Peyer's patch (tissue), 4 donors: ENCODE measurements around the gene PLXNB2. TPM values are rescaled to one million over a fixed set of nuclear protein-coding genes. Genes with fewer than 3 reads are reported as not detected.

Experiments
- DNase-seq, 3 donors: peaks; one replicate each; pipeline ENCODE4 v3.0.0-alpha.2; 2017 to 2019
- H3K27ac ChIP-seq, 4 donors: fragments of 200-600 bp; sonication (generic); one replicate each; pipeline ENCODE4 v1.5.1; 2016 to 2019
- H3K27me3 ChIP-seq, 2 donors: fragments of 200-600 bp; sonication (generic); one replicate each; pipeline ENCODE4 v1.5.1; 2019
- H3K36me3 ChIP-seq, 3 donors: fragments of 200-600 bp; sonication (generic); one replicate each; pipeline ENCODE4 v1.5.1; 2016 to 2019
- H3K4me1 ChIP-seq, 4 donors: fragments of 200-600 bp; sonication (generic); one replicate each; pipeline ENCODE4 v1.5.1; 2016 to 2019
- H3K4me3 ChIP-seq, 4 donors: fragments of 200-600 bp; sonication (generic); 1 replicate in 3 of 4; 2 replicates in 1 of 4; pipeline ENCODE4 v1.5.1; 2016 to 2019; ENCODE audit warnings: mild to moderate bottlenecking in 1 of 4
- H3K9me3 ChIP-seq, 4 donors: fragments of 200-600 bp; sonication (generic); one replicate each; pipeline ENCODE4 v1.5.1; 2016 to 2019; ENCODE audit warnings: mild to moderate bottlenecking in 1 of 4
- POLR2A ChIP-seq, 2 donors: fragments of 450-650 bp; IDR thresholded peaks; one replicate each; pipeline ENCODE4 v1.5.1; 2017; ENCODE audit warnings: antibody characterized with exemption in 2 of 2, mild to moderate bottlenecking in 2 of 2, moderate library complexity in 2 of 2
- total RNA-seq, 4 donors: library from RNA; depleted of rRNA; stranded (reverse); fragments of >200 nt; gene quantifications; one replicate each; pipeline ENCODE4 v1.1.0, GENCODE V29; 2016
- TF ChIP-seq, protein P1 (sequence below), 6 experiments: fragments of 450-650 bp in 4 of 6; fragments of 200-600 bp in 2 of 6; sonication (generic) in 1 of 6; IDR thresholded peaks; one replicate each; pipeline ENCODE4 v1.5.1; 2017 to 2019; ENCODE audit warnings: antibody characterized with exemption in 6 of 6, mild to moderate bottlenecking in 3 of 6, moderate library complexity in 1 of 6

The PLXNB2 gene
- total RNA-seq, 4 donors from 2014 or later: 182 to 597 (median 307) TPM

DNA sequence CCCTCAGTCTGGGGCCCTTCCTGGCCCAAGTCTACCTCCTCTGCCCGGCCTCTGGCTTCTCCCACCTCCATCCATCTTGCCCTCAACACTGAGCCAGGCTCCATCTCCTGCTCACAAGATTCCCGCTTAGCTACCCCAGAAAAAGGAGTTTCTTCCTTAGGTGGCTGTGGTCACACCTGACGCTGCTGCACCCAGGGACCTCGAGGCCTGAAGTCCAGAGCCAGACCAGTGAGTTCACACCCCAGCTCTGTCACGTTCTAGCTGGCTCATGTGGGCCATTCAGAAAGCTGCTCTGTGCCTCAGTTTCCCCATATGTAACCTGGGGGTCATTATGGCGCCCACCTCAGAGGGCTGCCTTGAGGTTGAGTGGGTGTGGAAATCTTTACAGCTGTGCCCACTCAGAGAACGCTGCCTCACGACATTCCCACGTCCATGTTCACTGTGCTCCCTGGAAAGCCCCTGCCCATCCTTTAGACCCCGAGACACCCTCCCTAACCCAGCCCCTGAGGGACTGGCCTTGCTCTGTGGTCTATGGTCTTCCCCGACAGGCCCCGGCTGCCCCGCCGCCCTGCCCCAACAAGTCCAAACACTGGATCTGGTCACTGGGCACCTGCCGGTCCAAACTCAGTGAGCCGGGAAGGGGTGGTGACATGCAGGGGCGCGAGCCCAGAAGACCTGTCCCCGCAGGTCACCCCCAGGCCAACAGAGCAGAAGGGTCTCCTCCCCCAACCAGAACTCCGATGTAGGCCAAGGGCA, 9.8 kb downstream of the PLXNB2 start:
- peak overlapping the region in 1 of 4 donors; percentile 57 for H3K4me3 ChIP-seq

DNA sequence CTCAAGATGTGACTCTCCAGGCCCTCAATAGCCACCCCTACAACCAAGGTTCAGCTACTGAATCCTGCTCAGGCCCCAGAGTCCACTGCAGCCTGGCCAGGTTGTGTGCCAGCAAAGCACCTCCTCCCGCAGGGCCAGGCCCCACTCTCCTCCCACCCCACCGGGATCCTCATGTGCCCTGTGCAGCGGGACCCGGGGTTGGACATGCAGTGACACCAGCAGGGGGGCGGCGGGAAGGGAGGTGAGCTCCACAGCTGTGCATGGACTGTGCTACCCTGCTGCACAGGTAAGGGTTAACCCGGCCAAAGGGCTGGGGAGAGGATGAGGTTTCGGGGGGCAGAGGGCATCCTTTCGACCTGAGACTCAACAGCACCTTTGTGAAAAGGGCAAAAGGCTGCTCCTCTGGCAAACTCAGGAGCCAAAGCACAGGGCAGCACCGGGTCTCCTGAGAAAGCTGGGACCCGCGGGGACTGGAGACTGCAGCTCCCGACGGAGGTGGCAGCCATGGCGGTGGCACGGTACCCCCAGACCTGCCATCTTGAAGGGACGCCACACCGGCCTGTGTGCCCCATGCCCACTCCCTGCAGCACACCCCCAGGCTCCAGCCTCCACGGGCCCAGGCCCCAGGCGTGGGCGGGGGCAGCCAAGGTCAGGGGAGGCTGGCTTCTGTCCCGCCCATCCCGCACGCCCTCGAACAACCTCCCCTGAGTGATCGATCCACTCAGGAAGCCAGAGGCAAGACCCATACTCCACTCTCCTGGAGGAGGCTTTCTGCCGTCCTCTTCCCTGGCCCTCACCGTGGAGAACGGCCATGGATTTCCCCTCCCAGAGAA, 10.6 kb downstream of the PLXNB2 start:
- no peaks in the 10 kb centered on the region for H3K9me3 ChIP-seq
- no peak overlapping the region for H3K4me3 ChIP-seq
- peaks cover 0 to 5% (median 0%) of the 10 kb centered on the region in 3 donors for H3K36me3 ChIP-seq
- H3K4me1 ChIP-seq: peaks cover 13 to 89% (median 52%) of the 10 kb centered on the region in 4 donors
- H3K27me3 ChIP-seq: no peaks in the 10 kb centered on the region
- TF ChIP-seq, protein P1, sequence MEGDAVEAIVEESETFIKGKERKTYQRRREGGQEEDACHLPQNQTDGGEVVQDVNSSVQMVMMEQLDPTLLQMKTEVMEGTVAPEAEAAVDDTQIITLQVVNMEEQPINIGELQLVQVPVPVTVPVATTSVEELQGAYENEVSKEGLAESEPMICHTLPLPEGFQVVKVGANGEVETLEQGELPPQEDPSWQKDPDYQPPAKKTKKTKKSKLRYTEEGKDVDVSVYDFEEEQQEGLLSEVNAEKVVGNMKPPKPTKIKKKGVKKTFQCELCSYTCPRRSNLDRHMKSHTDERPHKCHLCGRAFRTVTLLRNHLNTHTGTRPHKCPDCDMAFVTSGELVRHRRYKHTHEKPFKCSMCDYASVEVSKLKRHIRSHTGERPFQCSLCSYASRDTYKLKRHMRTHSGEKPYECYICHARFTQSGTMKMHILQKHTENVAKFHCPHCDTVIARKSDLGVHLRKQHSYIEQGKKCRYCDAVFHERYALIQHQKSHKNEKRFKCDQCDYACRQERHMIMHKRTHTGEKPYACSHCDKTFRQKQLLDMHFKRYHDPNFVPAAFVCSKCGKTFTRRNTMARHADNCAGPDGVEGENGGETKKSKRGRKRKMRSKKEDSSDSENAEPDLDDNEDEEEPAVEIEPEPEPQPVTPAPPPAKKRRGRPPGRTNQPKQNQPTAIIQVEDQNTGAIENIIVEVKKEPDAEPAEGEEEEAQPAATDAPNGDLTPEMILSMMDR (IDR thresholded peaks at IDR 0.05): no peak
- no peak for TF ChIP-seq POLR2A (IDR thresholded peaks at IDR 0.05)
- peak overlapping the region in 2 of 4 donors; percentile 39 to 55 for H3K27ac ChIP-seq
- no peak for DNase-seq

More for the DNA sequence above, 9.8 kb downstream of the PLXNB2 start:
- DNase-seq: no peak
- Histone ChIP-seq H3K27ac (peak overlapping the region in 2 of 4 donors; percentile 39 to 97), H3K36me3 (no peaks in the 10 kb centered on the region), H3K4me1 (peaks cover 21 to 92% (median 54%) of the 10 kb centered on the region in 4 donors), H3K9me3 (no peaks in the 10 kb centered on the region), H3K27me3 (no peaks in the 10 kb centered on the region)
- TF ChIP-seq, protein P1 (IDR thresholded peaks at IDR 0.05): no peak
- TF ChIP-seq POLR2A (IDR thresholded peaks at IDR 0.05): no peak

DNA sequence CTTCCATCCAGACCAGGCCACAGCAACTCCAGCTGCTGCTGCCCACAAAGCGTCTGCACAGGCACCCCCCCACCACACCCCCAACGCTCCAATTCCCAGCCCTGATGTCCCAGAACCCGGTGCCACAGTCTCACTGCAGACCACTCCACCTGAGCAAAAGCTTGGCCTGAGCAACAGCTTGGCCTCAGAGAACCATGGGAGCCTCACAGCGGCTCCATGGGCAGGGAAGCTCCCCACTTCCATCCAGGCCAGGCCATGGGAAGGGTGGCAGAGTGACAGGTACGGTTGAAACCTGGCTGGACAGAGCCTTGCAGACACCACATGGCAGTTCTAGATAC, 13.2 kb downstream of the PLXNB2 start:
- H3K36me3 ChIP-seq: peaks cover 0 to 31% (median 0%) of the 10 kb centered on the region in 3 donors
- DNase-seq: no peak
- H3K4me3 ChIP-seq: peak overlapping the region in 2 of 4 donors; percentile 45 to 48
- peaks cover 4 to 63% (median 36%) of the 10 kb centered on the region in 4 donors for H3K4me1 ChIP-seq
- no peak for TF ChIP-seq POLR2A (IDR thresholded peaks at IDR 0.05)
- TF ChIP-seq, protein P1 (IDR thresholded peaks at IDR 0.05): no peak
- peak overlapping the region; percentile 65 to 90 (median 85) for H3K27ac ChIP-seq
- H3K9me3 ChIP-seq: no peaks in the 10 kb centered on the region
- H3K27me3 ChIP-seq: no peaks in the 10 kb centered on the region

DNA sequence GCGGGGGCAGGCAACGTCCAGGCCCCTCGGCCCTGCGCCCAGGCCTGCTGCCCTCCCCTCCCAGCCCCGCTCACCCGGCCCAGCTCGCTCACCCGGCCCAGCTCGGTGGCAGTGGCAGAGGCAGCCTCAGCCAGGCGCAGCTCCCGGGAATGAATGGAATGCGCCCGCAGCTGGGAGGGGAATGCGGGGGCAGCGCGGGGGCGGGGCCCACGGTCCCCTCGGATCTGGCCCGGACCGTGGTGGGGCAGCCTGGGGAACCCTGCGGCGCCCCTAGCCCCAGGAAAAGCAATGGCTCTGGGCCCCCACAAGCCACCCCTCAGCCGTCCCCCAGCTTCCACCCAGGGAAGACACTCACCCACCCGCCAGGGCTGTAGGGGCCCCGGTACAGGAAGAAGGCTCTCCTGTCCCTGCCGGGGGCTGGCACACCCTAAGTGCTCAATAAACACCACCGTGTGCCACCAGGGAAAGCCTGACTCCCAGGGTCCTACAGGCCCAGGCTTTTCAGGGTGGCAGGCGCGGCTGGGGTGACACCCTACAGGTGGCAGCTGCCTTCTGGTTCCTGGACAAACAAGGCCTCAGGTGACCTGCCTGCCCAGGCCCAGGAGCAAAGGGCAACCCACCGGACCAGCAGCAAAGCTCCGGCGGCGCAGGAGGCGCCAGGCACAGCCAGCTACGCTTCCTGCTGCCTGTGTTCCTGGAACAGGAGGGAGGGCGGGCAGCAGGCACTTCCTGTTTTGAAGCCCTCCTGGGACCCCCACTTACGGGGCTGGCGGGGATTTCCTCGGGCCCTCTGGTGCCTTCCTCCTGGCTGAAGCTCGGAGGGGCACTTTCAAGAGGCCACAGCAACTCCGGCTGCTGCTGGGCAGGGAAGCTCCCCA, 13.8 kb downstream of the PLXNB2 start:
- peak overlapping the region; percentile 1 to 48 (median 34) for H3K4me3 ChIP-seq
- no peaks in the 10 kb centered on the region for H3K9me3 ChIP-seq
- peak in 2 of 3 donors; percentile 87 to 91 for DNase-seq
- H3K27me3 ChIP-seq: no peaks in the 10 kb centered on the region
- peak; percentile 62 to 65 for TF ChIP-seq POLR2A (IDR thresholded peaks at IDR 0.05)
- TF ChIP-seq, protein P1 (IDR thresholded peaks at IDR 0.05): peak in 3 of 6 experiments; percentile 36 to 51 (median 41)
- H3K36me3 ChIP-seq: peaks cover 0 to 37% (median 0%) of the 10 kb centered on the region in 3 donors
- H3K27ac ChIP-seq: peak overlapping the region; percentile 65 to 90 (median 85)
- peaks cover 4 to 58% (median 30%) of the 10 kb centered on the region in 4 donors for H3K4me1 ChIP-seq
